BJ (cell line): ENCODE measurements around the gene LTBR. TPM values are rescaled to one million over a fixed set of nuclear protein-coding genes. Genes with fewer than 3 reads are reported as not detected.

ENCODE experiments used
- CTCF ChIA-PET: fragments of 350-600 bp; formaldehyde crosslinking; extraction: SDS; loops from one replicate; lab custom pipeline; 2021; ENCODE audit warnings: antibody characterized with exemption, inconsistent platforms; lab: Yijun Ruan, JAX
- POLR2A ChIA-PET: fragments of 300-600 bp; sonication (Branson Sonifier 250); formaldehyde crosslinking; extraction: SDS; loops from one replicate; lab custom pipeline; 2021; ENCODE audit warnings: antibody characterized with exemption; lab: Charles Lee
- DNase-seq: peaks from one replicate; pipeline ENCODE4 v3.0.0-alpha.2; 2011; ENCODE audit warnings: low read depth
- H3K27me3 ChIP-seq: 2 replicates; pipeline ENCODE4 v1.6.0; 2011; ENCODE audit warnings: low read length; ENCODE audit not compliant: control insufficient read depth, insufficient read depth
- H3K36me3 ChIP-seq: 2 replicates; pipeline ENCODE4 v1.5.1; 2011; ENCODE audit warnings: low read length; ENCODE audit not compliant: control insufficient read depth, insufficient read depth
- H3K4me3 ChIP-seq: 2 replicates; pipeline ENCODE4 v1.5.1; 2011; ENCODE audit warnings: low read depth, mild to moderate bottlenecking, control low read depth, low read length
- CTCF ChIP-seq: IDR thresholded peaks from 2 replicates; pipeline ENCODE4 v1.5.1; 2011; ENCODE audit warnings: low read depth, mild to moderate bottlenecking, control low read depth, inconsistent platforms, low read length, moderate library complexity; ENCODE audit not compliant: insufficient read depth
- polyA plus RNA-seq: library from polyadenylated mRNA; depleted of rRNA; stranded (reverse); fragments of >200 nt; gene quantifications from 2 replicates; pipeline ENCODE4 v1.2.3, GENCODE V29; 2011

The LTBR gene
- polyA plus RNA-seq, 1 experiment, result 67.2 TPM

GRCh38 chr12:6382371-6382770, 1.6 kb upstream of the LTBR start:
- DNase-seq, result no peak
- H3K36me3 ChIP-seq, result peaks cover 7% of the 10 kb centered on the region
- ChIA-PET CTCF (interaction anchor here (0.7 to 2.0 kb wide), 3 partner anchors 22 to 86 kb away, joined by 3 to 8 read pairs (median 4); no protein-coding TSS in a partner anchor), POLR2A (no interaction called here)
- H3K4me3 ChIP-seq, result no peak overlapping the region
- no peak for TF ChIP-seq CTCF
- H3K27me3 ChIP-seq, result no peaks in the 10 kb centered on the region

GRCh38 chr12:6382982-6383381, 980 bp upstream of the LTBR start:
- H3K36me3 ChIP-seq, result peaks cover 12% of the 10 kb centered on the region
- no peak overlapping the region for H3K4me3 ChIP-seq
- TF ChIP-seq CTCF, result no peak
- POLR2A ChIA-PET, result no interaction called here
- CTCF ChIA-PET, result interaction anchor here (0.8 to 2.0 kb wide), 3 partner anchors 22 to 59 kb away, joined by 3 to 8 read pairs (median 4); no protein-coding TSS in a partner anchor
- H3K27me3 ChIP-seq, result no peaks in the 10 kb centered on the region
- DNase-seq, result no peak

GRCh38 chr12:6384499-6385436, 806 bp downstream of the LTBR start:
- no peaks in the 10 kb centered on the region for H3K27me3 ChIP-seq
- DNase-seq, result no peak
- POLR2A ChIA-PET, result interaction anchor here (0.6 to 1.0 kb wide), 2 partner anchors 62 to 80 kb away, joined by 3 to 7 read pairs; no protein-coding TSS in a partner anchor

GRCh38 chr12:6386038-6386437, 2.1 kb downstream of the LTBR start:
- H3K27me3 ChIP-seq, result no peaks in the 10 kb centered on the region
- no peak for TF ChIP-seq CTCF
- DNase-seq, result no peak
- POLR2A ChIA-PET, result no interaction called here
- no peak overlapping the region for H3K4me3 ChIP-seq
- CTCF ChIA-PET, result no interaction called here
- peaks cover 30% of the 10 kb centered on the region for H3K36me3 ChIP-seq

More at GRCh38 chr12:6384499-6385436, 806 bp downstream of the LTBR start:
- Histone ChIP-seq H3K36me3 (peaks cover 23% of the 10 kb centered on the region), H3K4me3 (peak overlapping the region; percentile 82)
- CTCF ChIA-PET, result interaction anchor here (0.7 to 2.0 kb wide), 2 partner anchors 48 to 80 kb away, joined by 3 to 8 read pairs; no protein-coding TSS in a partner anchor
- no peak for TF ChIP-seq CTCF

- ChIA-PET POLR2A (no interaction called here), CTCF (no interaction called here)
- H3K4me3 ChIP-seq, result no peak overlapping the region
- H3K27me3 ChIP-seq, result no peaks in the 10 kb centered on the region
- TF ChIP-seq CTCF, result no peak
- no peak for DNase-seq
- H3K36me3 ChIP-seq, result peaks cover 30% of the 10 kb centered on the region
Measured at GRCh38 chr12:6386491-6386890, 2.5 kb downstream of the LTBR start.
